ENCODE data around the gene SLC28A1.

The SLC28A1 gene

DNA sequence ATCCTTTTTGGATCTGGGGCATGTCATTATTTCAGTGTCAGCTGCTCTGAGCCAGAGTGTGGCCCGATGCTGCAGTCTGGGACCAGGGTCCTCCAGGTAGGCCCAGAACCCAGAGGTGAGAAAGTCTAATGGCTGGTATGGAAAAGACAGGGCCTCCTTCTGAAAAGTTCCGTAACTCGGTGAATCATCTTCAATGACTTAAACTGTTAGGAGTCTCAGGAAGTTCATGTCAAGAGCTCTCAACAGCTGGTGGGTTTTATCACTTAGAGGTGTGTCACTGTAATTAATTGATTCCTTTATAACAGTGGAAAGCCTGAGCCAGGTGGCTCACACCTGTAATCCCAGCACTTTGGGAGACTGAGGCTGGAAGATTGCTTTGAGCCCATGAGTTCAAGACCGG lies 68.7 kb downstream of the SLC28A1 start:
- TF ChIP-seq, protein P1, sequence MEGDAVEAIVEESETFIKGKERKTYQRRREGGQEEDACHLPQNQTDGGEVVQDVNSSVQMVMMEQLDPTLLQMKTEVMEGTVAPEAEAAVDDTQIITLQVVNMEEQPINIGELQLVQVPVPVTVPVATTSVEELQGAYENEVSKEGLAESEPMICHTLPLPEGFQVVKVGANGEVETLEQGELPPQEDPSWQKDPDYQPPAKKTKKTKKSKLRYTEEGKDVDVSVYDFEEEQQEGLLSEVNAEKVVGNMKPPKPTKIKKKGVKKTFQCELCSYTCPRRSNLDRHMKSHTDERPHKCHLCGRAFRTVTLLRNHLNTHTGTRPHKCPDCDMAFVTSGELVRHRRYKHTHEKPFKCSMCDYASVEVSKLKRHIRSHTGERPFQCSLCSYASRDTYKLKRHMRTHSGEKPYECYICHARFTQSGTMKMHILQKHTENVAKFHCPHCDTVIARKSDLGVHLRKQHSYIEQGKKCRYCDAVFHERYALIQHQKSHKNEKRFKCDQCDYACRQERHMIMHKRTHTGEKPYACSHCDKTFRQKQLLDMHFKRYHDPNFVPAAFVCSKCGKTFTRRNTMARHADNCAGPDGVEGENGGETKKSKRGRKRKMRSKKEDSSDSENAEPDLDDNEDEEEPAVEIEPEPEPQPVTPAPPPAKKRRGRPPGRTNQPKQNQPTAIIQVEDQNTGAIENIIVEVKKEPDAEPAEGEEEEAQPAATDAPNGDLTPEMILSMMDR (IDR thresholded peaks at IDR 0.05; ENCODE audit: low read length, missing control alignments), result no peak
- no peak overlapping the region for H3K4me3 ChIP-seq (replicated peaks; ENCODE audit: low read depth, low read length)
- peak; percentile 35 for DNase-seq (ENCODE audit: low read depth)

DNA sequence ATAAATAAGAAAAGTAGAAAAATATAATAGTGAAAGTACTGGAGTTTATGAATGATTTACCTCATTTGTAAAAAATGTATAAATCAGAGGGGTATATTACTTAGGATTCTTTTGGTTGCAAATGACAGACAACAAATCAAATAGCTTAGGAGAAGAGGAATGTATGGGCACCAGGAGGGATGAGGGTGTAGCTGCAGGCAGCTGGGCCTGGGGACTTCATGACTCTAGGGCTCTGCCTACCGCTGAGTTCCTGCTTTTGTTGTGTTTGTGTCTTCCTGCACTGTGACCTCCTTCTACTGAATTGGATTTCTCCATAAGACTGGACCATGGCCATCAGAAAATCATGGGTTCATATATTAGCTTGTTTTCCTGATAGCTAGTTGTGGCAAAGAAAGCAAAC lies 69.3 kb downstream of the SLC28A1 start:
- TF ChIP-seq, protein P1 (IDR thresholded peaks at IDR 0.05; ENCODE audit: low read length, missing control alignments), result no peak
- no peak for DNase-seq (ENCODE audit: low read depth)
- H3K4me3 ChIP-seq (replicated peaks; ENCODE audit: low read depth, low read length), result no peak overlapping the region

DNA sequence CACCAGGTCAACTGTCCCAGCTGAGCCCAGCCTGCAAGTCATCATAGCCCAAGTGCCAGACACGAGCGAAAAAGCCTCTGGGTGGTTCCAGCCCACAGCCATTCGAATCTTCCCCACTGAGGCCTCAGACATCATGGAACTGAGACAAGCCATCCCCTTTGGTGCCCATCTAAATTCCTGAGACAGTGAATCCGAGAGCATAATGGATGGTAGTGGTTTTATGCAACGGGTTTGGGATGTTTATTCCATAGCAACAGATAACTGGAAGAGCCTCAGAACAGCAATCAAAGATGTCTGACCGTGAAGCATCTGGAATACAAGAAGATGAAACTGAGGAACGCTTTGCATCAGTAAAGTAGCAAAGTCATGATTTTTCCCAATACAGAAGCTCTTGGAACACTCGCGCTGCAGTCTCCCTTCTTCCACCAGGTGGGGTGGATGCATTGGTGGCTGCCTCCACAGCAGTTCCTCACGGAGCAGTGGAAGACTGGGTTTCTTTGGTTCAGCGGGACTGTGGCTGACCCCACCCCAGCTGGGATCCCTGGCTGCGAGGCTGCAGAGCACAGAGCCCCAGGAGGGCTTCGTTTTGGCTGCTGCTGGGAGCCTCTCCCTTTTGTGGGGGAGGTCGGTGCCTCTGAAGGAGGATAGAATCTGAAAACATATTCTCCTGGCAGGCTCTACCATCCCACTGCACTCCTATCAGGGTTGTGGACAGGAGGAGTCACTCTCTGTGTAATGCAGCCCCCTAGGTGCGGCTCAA lies 70.8 kb downstream of the SLC28A1 start:
- TF ChIP-seq, protein P1 (IDR thresholded peaks at IDR 0.05; ENCODE audit: low read length, missing control alignments), result peak; percentile 97
- peak; percentile 86 for DNase-seq (ENCODE audit: low read depth)
- peak overlapping the region; percentile 32 for H3K4me3 ChIP-seq (replicated peaks; ENCODE audit: low read depth, low read length)

GRCh38 chr15:84956199-84956598 lies 71.7 kb downstream of the SLC28A1 start:
- no peak overlapping the region for H3K4me3 ChIP-seq (replicated peaks; ENCODE audit: low read depth, low read length)
- no peak for DNase-seq (ENCODE audit: low read depth)
- TF ChIP-seq, protein P1 (IDR thresholded peaks at IDR 0.05; ENCODE audit: low read length, missing control alignments), result no peak

DNA sequence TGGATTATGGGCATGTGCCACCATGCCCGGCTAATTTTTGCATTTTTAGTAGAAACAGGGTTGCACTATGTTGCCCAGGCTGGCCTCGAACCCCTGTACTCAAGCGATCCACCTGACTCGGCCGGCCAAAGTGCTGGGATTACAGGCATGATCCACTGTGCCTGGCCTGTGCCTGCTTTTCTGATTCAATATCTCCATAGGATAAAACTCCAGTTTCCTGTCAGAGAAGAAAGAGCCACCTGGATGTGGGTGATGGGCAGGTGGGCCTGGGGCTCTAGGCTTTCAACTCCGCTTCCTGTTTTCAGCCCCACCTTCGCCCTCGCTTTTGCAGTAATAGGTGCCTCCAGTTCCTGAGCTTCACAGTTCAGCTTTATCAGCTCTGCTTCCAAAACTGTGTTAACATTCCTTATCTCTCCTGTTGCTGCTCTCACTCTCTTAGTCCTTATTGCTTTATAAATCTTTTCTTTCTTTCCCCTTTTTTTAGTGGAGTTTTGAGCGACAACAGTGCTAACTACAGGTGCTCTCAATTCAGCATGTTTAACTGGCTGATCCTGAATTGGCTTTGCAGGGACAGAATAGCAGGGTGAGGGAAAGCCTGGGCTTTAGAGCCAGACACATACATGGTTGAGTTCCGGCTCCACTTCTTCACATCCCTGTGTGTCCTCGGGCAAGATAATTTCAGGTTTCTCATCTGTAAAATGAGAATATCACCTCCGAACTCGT lies 76.1 kb downstream of the SLC28A1 start:
- TF ChIP-seq, protein P1 (IDR thresholded peaks at IDR 0.05; ENCODE audit: low read length, missing control alignments), result no peak
- peak overlapping the region; percentile 5 for H3K4me3 ChIP-seq (replicated peaks; ENCODE audit: low read depth, low read length)
- DNase-seq (ENCODE audit: low read depth), result no peak

DNA sequence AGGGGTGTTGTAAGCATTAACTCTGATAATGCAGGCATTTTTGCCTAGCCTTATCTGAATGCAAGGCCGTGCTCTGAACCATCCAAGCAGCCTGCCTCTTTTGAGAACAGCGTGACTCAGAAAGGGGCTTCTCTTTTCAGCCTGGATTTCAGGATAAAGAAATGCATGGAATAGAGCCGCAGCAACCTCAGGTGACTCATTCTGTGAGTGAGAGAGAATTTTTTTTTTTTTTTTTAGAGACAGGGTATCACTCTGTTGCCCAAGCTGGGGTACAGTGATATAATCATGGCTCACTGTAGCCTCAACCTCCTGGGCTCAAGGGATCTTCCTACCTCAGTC lies 76.6 kb downstream of the SLC28A1 start:
- H3K4me3 ChIP-seq (replicated peaks; ENCODE audit: low read depth, low read length), result peak overlapping the region; percentile 5
- peak; percentile 73 for DNase-seq (ENCODE audit: low read depth)
- TF ChIP-seq, protein P1 (IDR thresholded peaks at IDR 0.05; ENCODE audit: low read length, missing control alignments), result no peak

Data from fibroblast of pulmonary artery (primary cell).